ENCODE measurements around the gene TMEM72.

Gene TMEM72

DNA sequence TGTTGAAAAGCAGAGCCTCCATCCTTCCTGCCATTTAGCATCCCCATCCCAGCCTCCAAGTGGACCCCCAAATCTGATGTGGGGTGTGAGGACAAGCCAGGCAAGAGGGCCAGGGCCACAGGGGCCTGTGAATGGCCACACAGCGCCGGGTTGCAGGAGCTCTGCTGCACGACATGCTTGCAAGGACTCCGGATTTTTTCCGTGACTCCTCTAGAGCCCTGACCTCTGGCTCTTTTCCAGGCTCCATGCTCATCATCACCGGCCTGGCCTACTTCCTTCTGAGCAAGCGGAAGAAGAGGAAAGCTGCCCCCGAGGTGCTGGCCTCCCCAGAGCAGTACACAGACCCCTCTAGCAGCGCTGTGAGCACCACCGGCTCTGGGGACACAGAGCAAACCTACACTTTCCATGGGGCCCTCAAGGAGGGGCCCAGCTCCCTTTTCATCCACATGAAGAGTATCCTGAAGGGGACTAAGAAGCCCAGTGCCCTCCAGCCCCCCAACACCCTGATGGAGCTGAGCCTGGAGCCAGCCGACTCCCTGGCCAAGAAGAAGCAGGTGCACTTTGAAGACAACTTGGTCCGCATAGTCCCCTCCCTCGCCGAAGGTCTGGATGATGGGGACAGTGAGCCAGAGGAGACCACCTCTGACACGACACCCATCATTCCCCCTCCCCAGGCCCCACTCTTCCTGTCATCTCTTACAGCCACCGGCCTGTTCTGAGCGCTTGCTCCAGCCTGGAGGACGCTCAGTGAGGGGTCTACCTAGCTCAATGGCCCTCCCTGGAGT lies 23.5 kb downstream of the TMEM72 start:
- no peak for DNase-seq (ENCODE audit: low spot score)

DNA sequence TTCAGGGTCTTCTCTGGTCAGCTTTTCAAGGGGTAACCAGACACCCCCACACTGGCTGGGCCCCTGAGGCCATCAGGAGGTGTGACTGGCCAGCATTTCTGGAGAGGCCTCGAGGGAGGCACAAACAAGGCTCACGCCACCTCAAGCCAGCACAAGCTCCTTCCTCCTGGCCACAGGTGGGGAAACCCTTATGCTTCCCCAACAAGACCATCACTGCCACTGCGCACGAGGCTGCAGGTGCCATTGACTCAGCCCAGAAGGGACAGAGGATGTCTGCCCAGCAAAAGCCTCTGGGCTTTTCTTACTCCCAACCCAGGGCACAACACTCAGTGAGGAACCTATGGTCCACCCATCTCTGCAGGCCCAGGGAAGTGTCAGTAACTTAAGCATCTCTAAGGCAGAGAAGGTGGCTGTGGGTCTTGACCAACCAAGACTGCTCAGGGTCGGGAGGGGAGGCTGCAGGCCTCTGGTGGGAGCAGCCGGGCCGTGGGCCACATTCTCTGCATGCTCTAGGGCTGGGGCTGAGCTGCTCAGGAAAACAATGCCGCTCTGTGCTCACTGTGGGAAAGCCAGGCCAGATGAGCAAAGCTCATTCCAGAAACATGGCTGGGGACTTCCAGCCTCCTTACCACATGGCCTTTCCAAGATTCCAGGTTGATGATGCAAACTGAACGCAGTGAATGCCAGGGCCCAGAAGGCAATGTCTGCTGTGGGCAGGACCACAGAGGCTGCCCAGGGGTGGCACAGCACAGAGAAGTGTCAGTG lies 24.2 kb downstream of the TMEM72 start:
- DNase-seq (ENCODE audit: low spot score) = no peak

DNA sequence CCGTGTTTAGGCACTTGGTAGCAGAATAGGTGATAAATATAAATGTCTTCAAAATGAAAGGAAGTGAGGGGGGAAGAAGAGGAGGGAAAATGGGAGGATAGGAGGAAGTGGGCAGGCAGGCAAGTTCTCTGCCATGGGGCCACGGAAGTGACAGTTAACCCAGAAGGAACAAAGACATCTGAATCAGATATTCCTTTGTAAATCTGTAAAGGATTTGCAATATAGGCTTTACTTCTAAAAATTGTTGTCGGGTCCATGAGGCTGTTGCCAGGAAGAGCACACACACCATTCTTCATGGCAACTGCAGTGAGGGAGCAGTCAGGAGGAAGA lies 24.8 kb downstream of the TMEM72 start:
- no peak for DNase-seq (ENCODE audit: low spot score)

DNA sequence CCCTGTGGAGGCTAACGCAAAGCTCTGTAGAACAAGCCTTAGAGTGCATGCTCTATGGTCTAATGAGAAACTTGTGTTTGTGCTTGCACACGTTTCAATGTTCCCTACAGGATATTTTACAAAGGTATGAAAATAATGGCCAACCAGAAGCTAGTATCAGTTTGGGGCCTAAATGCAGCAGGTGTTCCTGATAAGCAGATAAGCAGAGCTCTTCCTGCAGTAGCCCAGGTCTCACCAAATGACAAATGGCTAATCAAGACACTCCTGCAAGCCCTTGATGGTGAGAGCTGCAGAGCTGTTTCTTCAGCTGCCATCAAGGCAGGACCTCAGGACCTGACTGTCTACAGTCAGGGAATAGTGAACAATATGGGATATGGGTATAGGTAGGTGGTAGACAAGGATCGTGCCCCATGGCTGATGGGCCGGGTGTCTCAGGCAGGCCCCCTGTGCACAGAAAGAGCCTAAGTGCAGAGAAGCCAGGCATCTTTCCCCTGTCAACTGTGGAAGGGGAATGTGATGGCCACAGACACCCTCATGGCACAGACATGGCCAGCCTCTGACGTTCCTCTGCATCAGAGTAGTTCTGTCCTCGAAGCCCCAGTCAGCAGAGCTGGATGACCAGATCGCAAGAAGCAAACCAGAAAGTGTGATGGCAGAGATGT lies 25.3 kb downstream of the TMEM72 start:
- no peak for DNase-seq (ENCODE audit: low spot score)

DNA sequence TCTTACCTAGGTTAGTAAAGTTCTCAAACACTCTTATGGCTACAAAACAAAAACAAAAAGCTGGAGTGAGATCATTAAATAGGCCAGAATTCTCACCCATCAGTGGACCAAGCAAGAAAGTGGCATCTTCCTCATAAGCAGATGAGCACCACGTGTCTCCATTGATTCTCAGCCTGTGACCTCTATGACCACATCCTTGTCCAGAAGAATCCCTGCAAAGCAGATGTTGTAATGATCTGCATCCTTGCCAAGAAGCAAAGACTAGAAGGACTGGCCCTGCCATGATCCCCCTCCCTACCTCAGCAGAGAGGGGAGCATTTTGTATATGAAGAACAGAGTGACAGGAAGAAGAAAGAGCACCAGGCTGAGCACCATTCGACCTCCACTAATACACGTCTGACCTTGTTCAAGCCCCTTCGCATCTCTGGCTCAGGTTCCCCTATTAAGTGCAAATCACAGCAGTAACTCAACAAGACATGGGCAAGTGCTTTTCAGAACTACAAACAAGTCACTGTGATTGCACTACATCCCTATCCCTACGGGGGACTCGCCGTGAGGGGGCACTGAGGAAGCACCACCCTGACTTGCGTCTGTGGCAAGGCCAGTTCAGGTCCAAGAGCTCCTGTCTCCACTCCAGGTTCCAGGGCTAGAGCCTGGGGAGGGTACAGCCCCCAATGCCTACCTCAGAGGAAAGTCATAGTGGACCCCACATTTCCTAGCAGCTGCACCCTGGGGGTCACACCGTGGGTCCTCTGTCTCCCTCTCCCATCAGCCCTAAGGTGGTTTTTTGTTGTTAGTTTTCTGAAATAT lies 26.3 kb downstream of the TMEM72 start:
- no peak for DNase-seq (ENCODE audit: low spot score)

DNA sequence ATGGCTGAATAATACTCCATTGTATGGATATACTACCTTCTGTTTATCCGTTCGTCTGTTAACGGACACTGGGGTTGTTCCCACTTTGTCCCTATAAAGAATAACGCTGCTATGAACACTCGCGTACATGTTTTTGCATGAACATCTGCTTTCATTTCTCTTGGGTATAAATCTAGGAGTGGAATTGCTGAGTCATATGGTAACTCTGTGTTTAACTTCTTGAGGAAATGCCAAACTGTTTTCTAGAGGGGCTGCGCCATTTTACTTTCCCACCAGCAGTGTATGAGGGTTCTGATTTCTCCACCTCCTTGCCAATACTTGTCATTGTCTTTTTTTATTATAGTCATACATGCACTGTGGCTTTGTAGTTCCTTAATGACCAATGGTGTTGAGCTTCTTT lies 27.8 kb downstream of the TMEM72 start:
- no peak for DNase-seq (ENCODE audit: low spot score)

DNA sequence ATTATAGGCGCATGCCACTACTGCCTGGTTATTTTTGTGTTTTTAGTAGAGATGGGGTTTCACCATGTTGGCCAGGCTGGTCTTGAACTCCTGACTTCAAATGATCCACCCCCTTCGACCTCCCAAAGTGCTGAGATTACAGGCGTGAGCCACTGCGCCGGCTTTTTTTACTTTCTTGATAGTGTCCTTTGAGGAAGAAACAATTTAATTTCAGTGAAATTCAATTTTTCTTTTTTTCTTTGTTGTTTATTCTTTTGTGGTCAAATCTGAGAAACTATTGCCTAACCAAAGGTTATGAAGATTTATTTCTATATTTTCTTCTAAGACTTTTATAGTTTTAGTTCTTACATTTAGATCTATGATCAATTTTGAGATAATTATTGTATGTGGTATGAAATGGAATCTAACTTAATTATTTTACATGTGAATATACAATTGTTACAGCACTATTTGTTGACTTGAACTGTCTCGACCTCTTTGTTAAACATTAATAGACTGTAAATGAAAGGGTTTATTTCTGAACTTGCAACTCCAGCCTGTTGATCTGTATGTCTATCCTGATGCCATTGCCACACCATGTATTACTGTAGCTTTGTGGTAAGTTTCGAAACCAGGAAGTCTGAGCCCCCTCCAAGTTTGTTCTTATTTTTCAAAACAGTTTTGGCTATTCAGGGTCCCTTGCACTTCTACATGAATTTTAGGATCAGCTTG lies 28.7 kb downstream of the TMEM72 start:
- DNase-seq (ENCODE audit: low spot score) = no peak

DNA sequence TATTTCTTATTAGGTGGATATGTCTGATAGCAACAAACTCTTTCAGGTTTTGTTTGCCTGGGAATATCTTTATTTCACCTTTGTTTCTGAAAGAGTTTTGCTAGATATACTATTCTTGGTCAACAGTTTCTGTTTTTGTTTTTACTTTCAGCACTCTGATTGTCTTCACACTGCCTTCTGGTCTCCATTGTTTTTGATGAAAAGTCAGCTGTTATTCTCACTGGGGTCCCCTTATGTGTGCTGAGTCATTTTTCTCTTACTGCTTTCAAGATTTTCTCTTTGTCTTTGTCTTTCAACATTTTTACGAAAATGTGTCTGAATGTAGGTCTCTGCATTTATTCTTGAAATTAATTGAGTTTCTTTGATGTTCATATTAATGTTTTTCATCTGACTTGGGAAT lies 33.2 kb downstream of the TMEM72 start:
- DNase-seq (ENCODE audit: low spot score) = no peak

DNA sequence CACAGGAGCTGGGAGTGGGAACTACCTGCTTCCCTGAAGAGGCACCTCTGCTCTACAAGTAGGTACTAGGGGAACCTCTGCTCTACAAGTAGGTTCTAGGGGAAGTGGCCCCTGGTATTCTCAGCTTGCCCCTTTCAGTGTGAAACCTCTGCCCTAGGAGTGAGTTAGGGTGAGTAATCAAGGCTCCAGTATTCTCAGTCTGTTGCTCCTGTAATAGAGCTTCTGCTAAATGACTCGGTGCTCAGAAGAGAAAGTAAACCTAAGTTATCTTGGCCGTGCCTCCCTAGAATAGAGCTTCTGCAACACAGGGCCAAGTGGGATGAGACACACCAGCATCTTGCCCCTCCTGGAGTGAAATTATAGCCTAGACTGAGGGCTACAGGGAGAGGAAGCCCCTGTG lies 35.1 kb downstream of the TMEM72 start:
- DNase-seq (ENCODE audit: low spot score) = no peak

DNA sequence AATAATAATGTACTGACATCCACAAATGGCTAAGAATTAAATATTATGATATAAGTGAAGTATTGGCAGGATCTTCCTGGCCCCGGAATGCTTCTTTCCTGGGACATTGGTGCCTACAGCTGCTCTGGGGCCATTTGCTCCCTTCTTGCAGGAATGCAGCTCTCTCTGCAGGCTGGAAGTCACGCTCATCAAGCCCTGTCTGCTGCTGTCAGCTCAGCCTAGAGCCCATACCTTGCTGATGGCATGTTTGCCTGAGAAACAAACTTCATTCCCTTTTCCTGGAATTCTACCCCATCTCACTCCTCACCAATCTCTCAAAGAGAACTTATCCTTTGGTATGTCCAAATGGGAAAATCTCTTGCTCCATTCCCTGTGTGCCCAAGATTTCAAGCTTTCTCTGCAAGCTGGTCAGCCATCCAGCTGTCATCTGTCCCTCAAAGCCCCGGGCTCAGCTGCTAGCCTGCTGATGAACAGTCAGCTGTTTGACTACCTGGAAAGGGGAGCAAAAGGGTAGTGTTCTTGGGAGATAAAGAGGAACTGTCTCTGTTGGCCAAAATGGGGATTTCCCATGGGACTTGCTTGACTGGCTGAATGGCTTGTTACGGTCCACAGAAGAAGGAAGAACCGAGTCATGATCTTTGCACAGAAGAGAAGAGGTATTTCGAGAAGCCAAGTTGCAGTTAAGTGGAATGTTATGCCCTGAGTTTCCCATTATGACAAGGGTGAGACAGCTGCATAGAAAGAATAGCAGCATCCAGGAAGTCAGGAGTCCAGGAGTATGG lies 36.4 kb downstream of the TMEM72 start:
- DNase-seq (ENCODE audit: low spot score) = no peak

DNA sequence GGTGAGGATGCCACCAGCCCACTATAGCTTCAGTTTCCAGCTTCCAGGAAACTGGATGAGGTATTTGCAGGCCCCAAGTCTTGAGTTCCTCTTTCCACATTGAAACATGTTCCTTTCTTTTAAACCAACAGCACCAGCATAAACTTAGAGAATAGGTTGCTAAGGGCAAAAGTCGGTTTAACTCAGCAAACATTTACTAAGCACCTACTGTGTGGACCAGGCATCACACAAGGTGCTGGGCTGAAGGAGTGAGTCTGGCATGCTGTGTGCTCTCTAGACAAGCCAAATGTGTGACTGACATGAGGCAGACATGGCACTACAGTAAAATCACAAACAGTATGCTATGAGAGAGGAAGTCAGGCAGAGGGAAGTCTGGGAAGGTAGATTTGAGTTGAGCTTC lies 37.5 kb downstream of the TMEM72 start:
- DNase-seq (ENCODE audit: low spot score) = no peak

DNA sequence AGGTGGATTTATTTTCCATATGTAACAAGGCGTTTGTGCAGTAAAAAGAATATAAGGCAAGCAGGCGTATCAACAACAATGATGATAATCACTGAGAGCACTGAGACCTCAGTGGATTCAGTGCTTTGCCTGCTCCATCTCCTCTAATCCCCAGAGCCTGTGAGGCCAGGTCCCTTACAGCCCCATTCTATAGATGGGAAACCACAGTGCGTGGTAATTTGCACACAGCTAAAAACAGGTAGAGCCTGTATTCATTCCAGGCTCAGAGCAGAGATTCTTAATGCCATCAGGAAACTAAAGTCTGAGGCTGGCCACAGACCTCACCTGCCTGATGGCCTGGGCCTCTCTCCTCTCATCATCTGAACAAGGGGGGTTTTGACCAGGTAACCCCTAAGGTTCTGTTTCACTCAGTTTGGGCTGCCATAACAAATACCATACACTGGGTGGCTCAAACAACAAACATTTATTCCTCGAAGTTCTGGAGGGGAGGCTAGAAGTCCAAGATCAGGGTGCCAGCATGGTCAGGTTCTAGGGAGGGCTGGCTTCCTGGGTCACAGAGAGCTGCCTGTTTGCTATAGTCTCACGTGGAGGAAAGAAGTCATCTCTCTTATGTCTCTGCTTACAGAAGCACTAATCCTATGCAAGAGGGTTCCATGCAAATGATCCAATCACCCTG lies 38.1 kb downstream of the TMEM72 start:
- no peak for DNase-seq (ENCODE audit: low spot score)

DNA sequence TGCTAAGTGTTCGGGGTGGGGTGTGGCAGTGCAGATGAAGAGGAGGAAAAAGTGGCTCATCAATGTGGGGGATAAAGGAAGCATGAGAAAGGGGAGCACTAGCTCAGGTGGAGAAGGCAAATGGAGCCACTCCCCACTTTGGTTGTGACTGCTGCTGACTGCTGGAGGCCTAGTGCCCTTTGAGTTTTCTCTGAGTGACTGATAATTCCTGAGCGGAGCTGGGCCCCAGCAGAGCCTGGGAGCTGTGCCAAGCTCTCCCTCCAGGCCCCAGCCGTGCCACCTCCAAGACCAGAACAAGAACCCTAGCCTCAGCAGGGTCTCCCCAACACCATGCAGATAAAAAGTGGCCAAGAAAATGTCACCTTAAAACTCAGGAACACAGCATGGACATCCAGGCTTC lies 38.8 kb downstream of the TMEM72 start:
- DNase-seq (ENCODE audit: low spot score) = no peak

DNA sequence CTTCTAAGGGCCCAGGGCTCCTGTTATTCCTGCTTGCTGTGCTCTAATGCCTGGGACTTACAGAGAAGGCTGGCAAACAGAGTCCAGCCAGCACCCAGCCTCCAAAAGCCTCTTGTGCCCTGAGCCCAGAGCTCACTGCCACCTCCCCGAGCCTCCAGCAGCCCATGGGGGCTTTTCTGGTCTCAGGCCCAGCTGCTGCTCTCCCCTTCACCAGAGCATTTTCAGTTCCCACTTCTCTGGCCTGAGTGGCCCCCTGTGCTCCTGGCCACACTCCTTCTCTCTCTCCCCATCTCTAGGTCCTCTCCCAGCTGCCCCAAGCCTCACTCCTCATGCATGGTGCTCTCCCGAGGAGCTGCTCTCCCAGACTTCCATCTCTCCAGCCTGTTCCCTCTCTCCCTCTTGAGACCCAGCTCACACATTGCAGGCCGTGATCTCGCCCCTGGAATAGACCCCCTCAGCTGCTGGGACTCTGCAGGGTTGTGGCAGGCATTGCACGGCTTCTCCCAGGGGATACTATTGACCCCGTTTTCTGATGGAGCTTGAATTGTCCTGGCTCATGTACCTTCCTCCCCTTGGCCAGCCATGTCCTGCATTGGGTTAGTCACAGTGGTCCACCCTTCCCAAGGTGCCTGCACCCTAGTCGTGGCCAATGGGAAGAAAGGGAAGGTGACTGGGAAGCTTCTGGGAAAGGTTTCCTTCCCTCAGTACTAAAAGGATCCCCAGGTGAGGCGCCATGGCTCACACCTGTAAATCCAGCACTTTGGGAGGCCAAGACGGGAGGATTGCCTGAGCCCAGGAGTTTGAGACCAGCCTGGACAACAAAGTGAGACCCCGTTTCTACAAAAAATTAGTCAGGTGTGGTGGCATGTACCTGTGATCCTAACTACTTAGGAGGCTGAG lies 39.4 kb downstream of the TMEM72 start:
- DNase-seq (ENCODE audit: low spot score) = no peak

DNA sequence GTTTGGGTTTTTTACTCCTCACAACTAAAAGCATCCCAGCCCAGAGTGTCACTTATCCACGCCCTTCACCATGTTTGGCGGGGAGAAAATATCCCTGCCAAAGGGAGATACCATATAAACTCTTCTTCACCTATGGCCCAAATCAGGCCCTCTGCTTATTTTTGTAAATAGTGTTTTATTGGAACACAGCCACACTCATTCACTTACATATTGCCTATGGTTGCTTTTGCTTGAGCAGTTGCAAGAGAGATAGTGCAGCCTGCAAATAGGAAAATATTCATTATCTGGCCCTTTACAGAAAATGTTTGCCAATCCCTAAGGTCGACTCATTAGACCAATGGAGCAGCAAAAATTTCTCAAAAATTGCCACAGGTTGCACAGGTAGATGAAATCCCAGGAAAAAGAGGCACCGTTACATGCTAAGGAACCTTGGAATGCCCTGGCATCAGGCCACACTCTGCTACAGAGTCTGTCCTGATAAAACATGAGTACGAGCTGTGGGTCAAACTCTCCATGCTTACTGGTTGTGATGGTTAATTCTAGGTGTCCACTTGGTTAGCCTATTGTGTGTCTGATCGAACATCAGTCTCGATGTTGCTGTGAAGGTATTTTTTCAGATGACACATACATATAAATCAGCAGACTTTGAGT lies 40.6 kb downstream of the TMEM72 start:
- DNase-seq (ENCODE audit: low spot score) = no peak

DNA sequence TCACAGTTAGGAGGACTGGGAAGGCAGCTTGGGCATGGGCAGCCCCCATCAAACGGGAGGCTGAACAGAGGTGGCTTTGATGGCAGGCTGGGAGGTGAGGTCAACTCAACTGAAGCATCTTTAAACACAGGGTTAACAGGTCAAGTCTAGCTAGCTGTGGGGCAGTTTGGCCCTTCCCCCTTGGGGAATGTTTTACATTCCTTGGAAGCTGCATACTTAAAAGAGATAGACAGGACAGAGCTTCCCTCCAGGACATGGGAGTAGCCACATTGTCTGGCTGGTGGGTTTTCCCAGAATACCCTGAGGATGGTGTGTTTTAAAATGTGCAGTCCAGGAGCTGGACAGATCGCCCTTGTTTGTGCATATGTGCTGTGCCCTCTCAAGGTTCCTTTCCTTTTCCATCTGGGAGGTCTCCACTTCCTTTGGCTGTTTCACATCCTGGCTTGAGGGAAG lies 41.7 kb downstream of the TMEM72 start:
- no peak for DNase-seq (ENCODE audit: low spot score)

DNA sequence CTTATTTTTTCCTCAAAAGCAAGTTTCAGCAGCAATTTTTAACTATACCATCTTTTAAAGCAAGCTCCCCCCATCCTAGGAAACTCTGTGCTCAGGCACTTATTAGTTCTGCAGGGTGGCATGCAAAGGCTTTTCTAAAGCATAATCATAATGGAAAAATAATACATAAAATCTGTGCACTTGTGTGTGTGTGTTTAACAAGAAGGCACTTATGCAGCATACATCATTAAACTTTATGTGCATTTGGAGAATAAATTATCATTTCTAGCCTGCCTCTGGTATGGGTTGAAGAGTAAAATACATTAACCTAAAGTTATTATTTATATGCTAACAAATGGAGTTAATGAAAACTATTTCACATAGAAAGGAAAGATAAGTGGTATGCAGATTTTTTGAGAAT lies 42.9 kb downstream of the TMEM72 start:
- DNase-seq (ENCODE audit: low spot score) = no peak

DNA sequence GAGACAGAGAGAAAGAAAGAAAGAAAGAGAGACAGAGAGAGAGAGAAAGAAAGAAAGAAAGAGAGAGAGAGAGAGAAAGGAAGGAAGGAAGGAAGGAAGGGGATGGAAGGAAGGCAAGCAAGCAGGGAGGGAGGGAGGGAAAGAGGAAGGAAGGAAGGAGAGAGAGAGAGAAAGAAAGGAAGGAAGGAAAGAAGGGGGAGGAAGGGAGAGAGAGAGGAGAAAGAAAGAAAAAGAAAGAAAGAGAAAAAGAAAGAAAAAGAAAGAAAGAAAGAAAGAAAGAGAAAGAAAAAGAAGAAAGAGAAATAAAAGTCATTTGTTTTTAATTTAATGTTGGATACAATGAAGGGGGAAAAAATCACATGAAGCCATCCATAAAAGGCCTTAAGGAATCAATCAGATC lies 43.8 kb downstream of the TMEM72 start:
- DNase-seq (ENCODE audit: low spot score) = no peak
